Loucy (cell line): ENCODE measurements around the gene WDR46.
A peak's percentile ranks its signal among the peaks of the same experiment; 100 is the strongest.

ENCODE experiments used
- H2AFZ ChIP-seq: fragments of 200-600 bp; sonication (generic); 2 replicates; pipeline ENCODE4 v1.6.0; 2016; ENCODE audit warnings: antibody characterized with exemption, mild to moderate bottlenecking, low read length, moderate library complexity
- H3F3A ChIP-seq: fragments of 200-600 bp; 2 replicates; pipeline ENCODE4 v1.6.0; 2016; ENCODE audit warnings: antibody characterized with exemption, low read depth, mild to moderate bottlenecking
- H3K27me3 ChIP-seq: fragments of 200-600 bp; sonication (generic); 2 replicates; pipeline ENCODE4 v1.6.1; 2014; ENCODE audit warnings: low read length, mild to moderate bottlenecking; ENCODE audit not compliant: insufficient read depth, poor library complexity, severe bottlenecking
- H3K36me3 ChIP-seq: fragments of 200-600 bp; sonication (generic); 2 replicates; pipeline ENCODE4 v1.6.1; 2016; ENCODE audit warnings: low read length; ENCODE audit not compliant: insufficient read depth
- H3K4me1 ChIP-seq: fragments of 200-600 bp; sonication (generic); 2 replicates; pipeline ENCODE4 v1.5.1; 2014; ENCODE audit warnings: low read length, mild to moderate bottlenecking; ENCODE audit not compliant: insufficient read depth, poor library complexity, severe bottlenecking
- H3K4me2 ChIP-seq: fragments of 200-600 bp; sonication (generic); 2 replicates; pipeline ENCODE4 v1.6.0; 2014; ENCODE audit warnings: antibody characterized with exemption, low read length, low read depth, mild to moderate bottlenecking; ENCODE audit not compliant: poor library complexity, severe bottlenecking
- H3K4me3 ChIP-seq: fragments of 200-600 bp; sonication (generic); 2 replicates; pipeline ENCODE4 v1.5.1; 2014; ENCODE audit warnings: low read length, mild to moderate bottlenecking, mixed read lengths; ENCODE audit not compliant: poor library complexity, severe bottlenecking
- H3K79me2 ChIP-seq: fragments of 200-600 bp; sonication (generic); 2 replicates; pipeline ENCODE4 v1.6.1; 2014; ENCODE audit warnings: low read length; ENCODE audit not compliant: insufficient read depth
- H3K9ac ChIP-seq: fragments of 200-600 bp; sonication (generic); 2 replicates; pipeline ENCODE4 v1.6.0; 2014; ENCODE audit warnings: mild to moderate bottlenecking, low read depth, low read length, moderate library complexity; ENCODE audit not compliant: poor library complexity, severe bottlenecking
- H3K9me2 ChIP-seq: fragments of 200-600 bp; sonication (generic); replicated peaks from 2 replicates; pipeline ENCODE4 v1.6.1; 2016; ENCODE audit warnings: low read depth, low read length, mixed read lengths
- H3K9me3 ChIP-seq: fragments of 200-600 bp; sonication (generic); 2 replicates; pipeline ENCODE4 v1.6.1; 2014; ENCODE audit warnings: mild to moderate bottlenecking, antibody characterized with exemption, low read length, low read depth; ENCODE audit not compliant: insufficient read depth
- H4K20me1 ChIP-seq: fragments of 200-600 bp; sonication (generic); 2 replicates; pipeline ENCODE4 v1.6.0; 2014; ENCODE audit warnings: antibody characterized with exemption, low read length, mild to moderate bottlenecking; ENCODE audit not compliant: insufficient read depth, poor library complexity, severe bottlenecking
- CTCF ChIP-seq: fragments of 200-600 bp; sonication (generic); conservative IDR thresholded peaks from 2 replicates; pipeline ENCODE4 v1.5.1; 2014; ENCODE audit warnings: mild to moderate bottlenecking, antibody characterized with exemption, low read length
- EZH2phosphoT487 ChIP-seq: fragments of 200-600 bp; IDR thresholded peaks from 2 replicates; pipeline ENCODE4 v1.6.1; 2018; ENCODE audit warnings: antibody characterized with exemption, mild to moderate bottlenecking, moderate library complexity, borderline replicate concordance

The WDR46 gene

GRCh38 chr6:33288921-33289783, at the start of gene WDR46, which contains the start of gene PFDN6:
Gene WDR46 (minus strand): TSS chr6:33289239. CDS start chr6:33289170, 69 bp downstream.
Gene PFDN6 (plus strand): TSS chr6:33289601. CDS start chr6:33289857, 256 bp downstream.
- peak within 1 kb of the TSS; percentile 100 for H3K4me2 ChIP-seq
- no peaks in the 10 kb centered on the region for H3F3A ChIP-seq
- H3K4me3 ChIP-seq: peak within 1 kb of the TSS; percentile 81
- no peaks in the 10 kb centered on the region for H3K9me3 ChIP-seq
- TF ChIP-seq EZH2phosphoT487 (no peak), CTCF (no peak)
- peaks cover 42% of the 10 kb centered on the region for H3K79me2 ChIP-seq
- peaks cover 17% of the 10 kb centered on the region for H3K4me1 ChIP-seq
- H3K36me3 ChIP-seq: peaks cover 17% of the 10 kb centered on the region; the same call in 1 of the 2 replicates
- no peaks in the 10 kb centered on the region for H4K20me1 ChIP-seq
- H3K9me2 ChIP-seq: no peaks in the 10 kb centered on the region
- H2AFZ ChIP-seq: peak within 1 kb of the TSS; percentile 94
- H3K9ac ChIP-seq: peak within 1 kb of the TSS; percentile 80
- no peaks in the 10 kb centered on the region for H3K27me3 ChIP-seq

- no peaks in the 10 kb centered on the region for H3K9me3 ChIP-seq
- no peaks in the 10 kb centered on the region for H3F3A ChIP-seq
These were observed 47.5 kb upstream of the WDR46 start for GRCh38 chr6:33336495-33336894.

GRCh38 chr6:33335916-33336315, 46.9 kb upstream of the WDR46 start:
- Histone ChIP-seq H4K20me1 (no peaks in the 10 kb centered on the region), H3K4me2 (no peak overlapping the region), H3K27me3 (no peaks in the 10 kb centered on the region), H3K36me3 (no peaks in the 10 kb centered on the region), H3K9ac (no peak overlapping the region), H3K79me2 (no peaks in the 10 kb centered on the region), H3K4me1 (no peaks in the 10 kb centered on the region), H3K4me3 (no peak overlapping the region), H3F3A (no peaks in the 10 kb centered on the region), H3K9me2 (no peaks in the 10 kb centered on the region), H2AFZ (no peak overlapping the region), H3K9me3 (no peaks in the 10 kb centered on the region)
- TF ChIP-seq EZH2phosphoT487: no peak
- TF ChIP-seq CTCF: no peak

More at GRCh38 chr6:33336495-33336894, 47.5 kb upstream of the WDR46 start:
- TF ChIP-seq EZH2phosphoT487 (no peak), CTCF (no peak)
- H3K4me2 ChIP-seq: no peak overlapping the region
- H3K79me2 ChIP-seq: no peaks in the 10 kb centered on the region
- H3K9ac ChIP-seq: no peak overlapping the region
- no peak overlapping the region for H3K4me3 ChIP-seq
- H3K4me1 ChIP-seq: no peaks in the 10 kb centered on the region
- no peaks in the 10 kb centered on the region for H3K9me2 ChIP-seq
- no peak overlapping the region for H2AFZ ChIP-seq
- no peaks in the 10 kb centered on the region for H4K20me1 ChIP-seq
- no peaks in the 10 kb centered on the region for H3K27me3 ChIP-seq
- H3K36me3 ChIP-seq: no peaks in the 10 kb centered on the region
